ENCODE data around the gene ZNF524.

The ZNF524 gene

GRCh38 chr19:55633861-55634260, 33.8 kb downstream of the ZNF524 start:
- peaks cover 9 to 11% of the 10 kb centered on the region in 2 donors for H3K4me1 ChIP-seq (ENCODE audit: control insufficient read depth in 2 of 2, insufficient read depth in 1 of 2, low read depth in 1 of 2, low read length in 2 of 2)
- no peak overlapping the region for H3K18ac ChIP-seq (ENCODE audit: low read length)
- H3K4me3 ChIP-seq (ENCODE audit: low read length in 2 of 2) = peak overlapping the region in 1 of 2 donors; percentile 92
- H3K4me2 ChIP-seq (ENCODE audit: insufficient read depth, low read length, poor library complexity, severe bottlenecking) = no peak overlapping the region
- no peak overlapping the region for H3K14ac ChIP-seq (ENCODE audit: low read length)
- no peak overlapping the region for H2BK15ac ChIP-seq (ENCODE audit: low read length)
- no peaks in the 10 kb centered on the region for H3K27me3 ChIP-seq (ENCODE audit: control insufficient read depth in 3 of 3, insufficient read depth in 3 of 3, low read depth in 1 of 3, low read length in 3 of 3)
- no CpG with 5 or more reads among the region's 8 CpGs for WGBS, 2 donors (ENCODE audit: extremely low coverage in 2 of 2, insufficient read length in 2 of 2, insufficient replicate concordance in 1 of 2)
- H4K8ac ChIP-seq (ENCODE audit: low read depth, low read length) = no peak overlapping the region
- H3K27ac ChIP-seq (replicated peaks; ENCODE audit: low read length) = no peak overlapping the region
- H2AK5ac ChIP-seq (ENCODE audit: low read depth, low read length) = no peak overlapping the region
- no peak overlapping the region for H3K23ac ChIP-seq (ENCODE audit: low read depth, low read length, poor library complexity)
- peaks cover 20% of the 10 kb centered on the region for H3K79me1 ChIP-seq (ENCODE audit: low read depth, low read length)
- peak overlapping the region; percentile 80 for H2AFZ ChIP-seq (ENCODE audit: low read length)
- no peak overlapping the region for H2BK120ac ChIP-seq (ENCODE audit: low read depth, low read length)
- DNase-seq (ENCODE audit: low spot score) = no peak
- no peak overlapping the region for H2BK5ac ChIP-seq (ENCODE audit: low read length)
- H3K9me3 ChIP-seq (replicated peaks in 1 of 2; ENCODE audit: control insufficient read depth in 2 of 2, insufficient read depth in 1 of 2, low read depth in 1 of 2, low read length in 2 of 2) = no peaks in the 10 kb centered on the region
- H3K36me3 ChIP-seq (replicated peaks in 1 of 2; ENCODE audit: control insufficient read depth in 2 of 2, insufficient read depth in 2 of 2, low read length in 2 of 2) = peaks cover 0 to 7% of the 10 kb centered on the region in 2 donors
- H4K91ac ChIP-seq (ENCODE audit: low read depth, low read length, poor library complexity) = no peak overlapping the region
- H3K9ac ChIP-seq (ENCODE audit: low read depth, low read length, poor library complexity) = no peak overlapping the region
- no peak overlapping the region for H3K4ac ChIP-seq (ENCODE audit: low read length)
- H2BK12ac ChIP-seq (ENCODE audit: low read length) = no peak overlapping the region

GRCh38 chr19:55635334-55635717, 35.2 kb downstream of the ZNF524 start:
- no peaks in the 10 kb centered on the region for H3K27me3 ChIP-seq (ENCODE audit: control insufficient read depth in 3 of 3, insufficient read depth in 3 of 3, low read depth in 1 of 3, low read length in 3 of 3)

GRCh38 chr19:55635856-55636440, 35.9 kb downstream of the ZNF524 start:
- no peak overlapping the region for H3K14ac ChIP-seq (ENCODE audit: low read length)
- no peak overlapping the region for H2BK15ac ChIP-seq (ENCODE audit: low read length)
- H3K79me1 ChIP-seq (ENCODE audit: low read depth, low read length) = peaks cover 26% of the 10 kb centered on the region
- no peaks in the 10 kb centered on the region for H3K27me3 ChIP-seq (ENCODE audit: control insufficient read depth in 3 of 3, insufficient read depth in 3 of 3, low read depth in 1 of 3, low read length in 3 of 3)
- no peak for DNase-seq (ENCODE audit: low spot score)
- H3K9me3 ChIP-seq (replicated peaks in 1 of 2; ENCODE audit: control insufficient read depth in 2 of 2, insufficient read depth in 1 of 2, low read depth in 1 of 2, low read length in 2 of 2) = no peaks in the 10 kb centered on the region
- H2AFZ ChIP-seq (ENCODE audit: low read length) = no peak overlapping the region
- H3K4me1 ChIP-seq (ENCODE audit: control insufficient read depth in 2 of 2, insufficient read depth in 1 of 2, low read depth in 1 of 2, low read length in 2 of 2) = peaks cover 15 to 18% of the 10 kb centered on the region in 2 donors
- peak overlapping the region; percentile 85 for H3K4me2 ChIP-seq (ENCODE audit: insufficient read depth, low read length, poor library complexity, severe bottlenecking)
- H3K4ac ChIP-seq (ENCODE audit: low read length) = no peak overlapping the region
- H3K4me3 ChIP-seq (ENCODE audit: low read length in 2 of 2) = peak overlapping the region; percentile 88 to 92
- no peak overlapping the region for H3K18ac ChIP-seq (ENCODE audit: low read length)
- H3K9ac ChIP-seq (ENCODE audit: low read depth, low read length, poor library complexity) = no peak overlapping the region
- H4K8ac ChIP-seq (ENCODE audit: low read depth, low read length) = no peak overlapping the region
- H2AK5ac ChIP-seq (ENCODE audit: low read depth, low read length) = no peak overlapping the region
- H3K23ac ChIP-seq (ENCODE audit: low read depth, low read length, poor library complexity) = no peak overlapping the region
- no peak overlapping the region for H2BK5ac ChIP-seq (ENCODE audit: low read length)
- no peak overlapping the region for H2BK120ac ChIP-seq (ENCODE audit: low read depth, low read length)
- H4K91ac ChIP-seq (ENCODE audit: low read depth, low read length, poor library complexity) = no peak overlapping the region
- WGBS, 2 donors (ENCODE audit: extremely low coverage in 2 of 2, insufficient read length in 2 of 2, insufficient replicate concordance in 1 of 2) = no CpG with 5 or more reads among the region's 7 CpGs
- no peak overlapping the region for H2BK12ac ChIP-seq (ENCODE audit: low read length)
- no peak overlapping the region for H3K27ac ChIP-seq (replicated peaks; ENCODE audit: low read length)
- peaks cover 0 to 7% of the 10 kb centered on the region in 2 donors for H3K36me3 ChIP-seq (replicated peaks in 1 of 2; ENCODE audit: control insufficient read depth in 2 of 2, insufficient read depth in 2 of 2, low read length in 2 of 2)

More at GRCh38 chr19:55635334-55635717, 35.2 kb downstream of the ZNF524 start:
- Histone ChIP-seq H3K4me2 (ENCODE audit: insufficient read depth, low read length, poor library complexity, severe bottlenecking) (peak overlapping the region; percentile 85), H3K14ac (ENCODE audit: low read length) (no peak overlapping the region), H2AFZ (ENCODE audit: low read length) (peak overlapping the region; percentile 80), H3K23ac (ENCODE audit: low read depth, low read length, poor library complexity) (peak overlapping the region; percentile 15), H2BK5ac (ENCODE audit: low read length) (peak overlapping the region; percentile 95), H3K9ac (ENCODE audit: low read depth, low read length, poor library complexity) (peak overlapping the region; percentile 96), H2BK12ac (ENCODE audit: low read length) (no peak overlapping the region), H3K9me3 (replicated peaks in 1 of 2; ENCODE audit: control insufficient read depth in 2 of 2, insufficient read depth in 1 of 2, low read depth in 1 of 2, low read length in 2 of 2) (no peaks in the 10 kb centered on the region), H3K4me1 (ENCODE audit: control insufficient read depth in 2 of 2, insufficient read depth in 1 of 2, low read depth in 1 of 2, low read length in 2 of 2) (peaks cover 13 to 16% of the 10 kb centered on the region in 2 donors), H3K18ac (ENCODE audit: low read length) (peak overlapping the region; percentile 88), H3K79me1 (ENCODE audit: low read depth, low read length) (peaks cover 26% of the 10 kb centered on the region), H4K91ac (ENCODE audit: low read depth, low read length, poor library complexity) (peak overlapping the region; percentile 40), H4K8ac (ENCODE audit: low read depth, low read length) (no peak overlapping the region), H2BK120ac (ENCODE audit: low read depth, low read length) (no peak overlapping the region), H3K27ac (replicated peaks; ENCODE audit: low read length) (peak overlapping the region; percentile 26), H3K4ac (ENCODE audit: low read length) (peak overlapping the region; percentile 97), H3K4me3 (ENCODE audit: low read length in 2 of 2) (peak overlapping the region; percentile 88 to 92), H2BK15ac (ENCODE audit: low read length) (peak overlapping the region; percentile 20), H3K36me3 (replicated peaks in 1 of 2; ENCODE audit: control insufficient read depth in 2 of 2, insufficient read depth in 2 of 2, low read length in 2 of 2) (peaks cover 0 to 7% of the 10 kb centered on the region in 2 donors), H2AK5ac (ENCODE audit: low read depth, low read length) (peak overlapping the region; percentile 97)
- DNase-seq (ENCODE audit: low spot score) = no peak
- WGBS, 2 donors (ENCODE audit: extremely low coverage in 2 of 2, insufficient read length in 2 of 2, insufficient replicate concordance in 1 of 2) = no CpG with 5 or more reads among the region's 9 CpGs

- Histone ChIP-seq H3K9ac (ENCODE audit: low read depth, low read length, poor library complexity) (no peak overlapping the region), H3K23ac (ENCODE audit: low read depth, low read length, poor library complexity) (peak overlapping the region; percentile 50), H3K79me1 (ENCODE audit: low read depth, low read length) (peaks cover 26% of the 10 kb centered on the region), H2AFZ (ENCODE audit: low read length) (no peak overlapping the region), H3K4me2 (ENCODE audit: insufficient read depth, low read length, poor library complexity, severe bottlenecking) (no peak overlapping the region), H3K4ac (ENCODE audit: low read length) (no peak overlapping the region), H2BK12ac (ENCODE audit: low read length) (no peak overlapping the region), H3K9me3 (replicated peaks in 1 of 2; ENCODE audit: control insufficient read depth in 2 of 2, insufficient read depth in 1 of 2, low read depth in 1 of 2, low read length in 2 of 2) (no peaks in the 10 kb centered on the region), H3K4me1 (ENCODE audit: control insufficient read depth in 2 of 2, insufficient read depth in 1 of 2, low read depth in 1 of 2, low read length in 2 of 2) (peaks cover 17 to 18% of the 10 kb centered on the region in 2 donors), H3K4me3 (ENCODE audit: low read length in 2 of 2) (peak overlapping the region in 1 of 2 donors; percentile 92), H4K8ac (ENCODE audit: low read depth, low read length) (no peak overlapping the region), H3K27me3 (ENCODE audit: control insufficient read depth in 3 of 3, insufficient read depth in 3 of 3, low read depth in 1 of 3, low read length in 3 of 3) (no peaks in the 10 kb centered on the region), H3K18ac (ENCODE audit: low read length) (no peak overlapping the region), H2AK5ac (ENCODE audit: low read depth, low read length) (no peak overlapping the region), H4K91ac (ENCODE audit: low read depth, low read length, poor library complexity) (no peak overlapping the region), H2BK120ac (ENCODE audit: low read depth, low read length) (no peak overlapping the region), H2BK5ac (ENCODE audit: low read length) (no peak overlapping the region), H3K36me3 (replicated peaks in 1 of 2; ENCODE audit: control insufficient read depth in 2 of 2, insufficient read depth in 2 of 2, low read length in 2 of 2) (peaks cover 0 to 7% of the 10 kb centered on the region in 2 donors), H2BK15ac (ENCODE audit: low read length) (no peak overlapping the region), H3K27ac (replicated peaks; ENCODE audit: low read length) (no peak overlapping the region), H3K14ac (ENCODE audit: low read length) (no peak overlapping the region)
- no peak for DNase-seq (ENCODE audit: low spot score)
- no CpG with 5 or more reads among the region's 4 CpGs for WGBS, 2 donors (ENCODE audit: extremely low coverage in 2 of 2, insufficient read length in 2 of 2, insufficient replicate concordance in 1 of 2)
These were observed 36.6 kb downstream of the ZNF524 start for GRCh38 chr19:55636723-55637122.
